ENCODE results near the gene SREBF2.

SREBF2 gene

GRCh38 chr22:41908411-41909309 lies 75.8 kb downstream of the SREBF2 start:
- DNase-seq (ENCODE audit: low spot score) = peak; percentile 57

- DNase-seq (ENCODE audit: low spot score) = peak; percentile 71
Observed at GRCh38 chr22:41909310-41910049, 76.6 kb downstream of the SREBF2 start.

- DNase-seq (ENCODE audit: low spot score) = peak; percentile 55
Observed at GRCh38 chr22:41910050-41911000, 77.4 kb downstream of the SREBF2 start.

DNA sequence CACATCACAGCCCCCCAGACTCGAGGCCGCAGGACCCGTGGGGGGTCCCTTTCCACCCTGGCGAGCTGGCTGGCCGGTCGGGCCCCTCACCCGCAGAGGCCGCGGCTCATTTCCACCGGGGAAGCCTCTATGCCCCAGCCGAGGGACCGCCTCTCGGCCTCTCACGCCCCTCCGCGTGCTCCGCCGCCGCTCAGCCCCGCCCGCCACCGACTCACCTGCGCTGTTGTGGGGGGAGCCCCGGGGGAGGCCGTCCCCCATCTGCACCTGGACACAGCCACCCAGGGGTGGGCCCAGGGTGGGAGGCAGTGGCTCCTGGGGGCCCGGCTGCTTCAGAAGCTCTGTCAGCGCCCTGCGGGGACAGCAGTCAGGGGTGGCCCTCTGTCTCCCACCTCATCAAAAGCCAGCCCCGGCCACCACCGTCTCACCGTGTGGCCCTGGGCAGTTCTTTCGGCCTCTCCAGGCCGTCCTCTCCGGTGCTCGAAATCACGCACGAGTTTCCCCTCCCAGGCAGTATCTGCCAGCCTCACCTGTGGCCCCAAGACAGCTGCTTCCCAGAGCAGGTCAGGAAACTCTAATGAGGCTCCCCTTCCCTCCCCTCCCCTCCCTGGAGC lies 78.2 kb downstream of the SREBF2 start:
- DNase-seq (ENCODE audit: low spot score) = peak; percentile 55

DNA sequence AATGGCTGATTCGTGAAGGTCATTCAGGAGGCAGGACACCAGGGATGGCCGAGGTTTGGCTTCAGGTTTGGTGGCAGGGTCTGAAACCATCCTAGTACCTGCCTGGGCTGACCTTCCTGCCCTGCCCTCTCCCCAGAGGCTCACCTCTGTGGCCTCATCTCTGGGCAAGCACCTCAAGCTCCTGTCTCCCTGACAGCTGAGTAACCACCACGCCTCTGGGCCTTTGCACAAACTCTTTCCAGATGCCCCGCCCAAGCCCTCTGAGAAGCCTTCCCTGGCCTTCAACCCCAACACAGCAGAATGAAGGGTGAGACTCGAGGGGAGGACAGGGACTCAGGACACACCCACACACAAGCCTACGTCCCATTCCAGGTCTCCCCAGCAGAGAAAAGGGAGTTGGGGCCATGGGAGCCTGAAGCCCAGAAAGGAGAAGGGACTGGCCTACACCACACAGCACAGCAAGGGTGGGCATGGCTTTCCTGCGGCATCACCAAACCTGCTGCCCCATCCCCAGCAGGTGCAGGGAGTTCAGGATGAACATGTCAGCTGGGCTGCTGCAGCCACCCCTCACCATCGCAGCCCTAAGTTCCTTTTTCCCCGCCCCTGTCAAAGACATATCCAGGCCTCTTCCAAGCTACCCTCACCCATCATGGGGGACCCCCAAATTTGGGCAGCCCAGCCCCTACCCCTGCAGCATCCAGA lies 79.6 kb downstream of the SREBF2 start:
- no peak for DNase-seq (ENCODE audit: low spot score)

DNA sequence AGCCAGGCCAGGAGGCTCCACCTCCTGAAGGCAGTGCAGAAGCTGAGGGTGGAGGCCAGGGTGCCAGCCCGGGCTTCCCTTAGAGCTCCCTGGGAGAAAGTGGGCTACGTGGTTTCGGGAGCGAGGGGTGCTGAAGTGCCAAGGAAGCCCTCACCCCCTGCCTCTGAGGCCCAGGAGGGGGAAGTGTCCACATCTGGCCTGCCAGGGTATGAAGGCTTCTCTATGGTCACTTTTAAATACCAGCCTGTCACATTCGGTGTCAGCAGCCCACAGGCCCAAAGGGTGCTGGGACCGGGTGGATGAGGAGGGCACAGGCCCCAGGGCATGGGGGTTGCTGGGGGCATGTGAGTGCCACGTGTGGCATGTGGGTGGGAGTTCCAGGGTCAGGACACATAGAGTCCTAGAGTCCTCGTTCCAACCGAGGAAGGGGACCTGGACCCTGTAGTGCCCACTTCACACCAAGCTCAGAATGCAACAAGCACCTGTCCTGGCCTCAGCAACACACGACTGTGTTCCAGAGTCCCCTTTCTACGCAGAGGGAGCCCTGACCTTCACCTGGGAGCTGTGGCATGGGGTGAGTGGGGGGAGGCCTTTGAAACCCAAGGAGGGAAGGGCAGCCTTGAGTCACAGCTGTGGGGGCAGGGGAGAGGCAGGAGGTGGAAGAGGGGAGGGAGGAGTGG lies 80.3 kb downstream of the SREBF2 start:
- DNase-seq (ENCODE audit: low spot score) = no peak

DNA sequence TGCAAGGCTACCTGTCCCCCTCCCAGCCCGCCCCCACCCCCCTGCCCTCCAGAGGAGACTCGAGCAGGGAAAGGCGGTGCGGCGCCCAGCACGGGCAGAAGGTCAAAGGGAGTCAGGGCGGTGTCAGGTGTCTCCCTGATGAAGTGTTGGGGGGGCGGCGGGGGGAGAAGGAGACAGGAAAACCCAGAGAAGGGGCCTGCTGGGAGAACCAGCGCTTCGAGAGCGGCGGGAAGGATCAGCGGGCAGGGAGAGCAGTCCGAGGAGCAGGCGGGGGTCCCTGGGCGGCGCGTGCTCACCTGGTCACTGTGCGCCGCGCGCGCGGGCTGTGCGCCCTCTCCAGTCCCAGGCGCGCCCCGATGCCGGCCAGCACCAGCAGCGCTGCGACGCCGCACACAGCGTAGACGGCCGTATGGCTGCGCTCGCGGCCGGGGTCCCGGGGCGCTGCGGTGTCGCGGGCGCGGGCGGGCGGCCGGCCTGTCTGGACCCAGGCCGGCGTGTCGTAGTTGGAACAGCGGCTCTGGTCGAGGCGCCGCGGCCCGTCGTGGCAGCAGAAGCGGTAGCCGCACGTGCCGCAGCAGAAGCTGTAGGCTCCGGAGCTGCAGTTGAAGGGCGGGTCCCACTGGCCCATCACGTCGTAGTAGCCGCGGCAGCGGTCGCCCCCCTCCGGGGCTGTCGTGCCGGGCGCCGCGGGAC lies 81.1 kb downstream of the SREBF2 start:
- peak; percentile 60 for DNase-seq (ENCODE audit: low spot score)

- no peak for DNase-seq (ENCODE audit: low spot score)
Observed at GRCh38 chr22:41914611-41915034, 81.7 kb downstream of the SREBF2 start.

DNA sequence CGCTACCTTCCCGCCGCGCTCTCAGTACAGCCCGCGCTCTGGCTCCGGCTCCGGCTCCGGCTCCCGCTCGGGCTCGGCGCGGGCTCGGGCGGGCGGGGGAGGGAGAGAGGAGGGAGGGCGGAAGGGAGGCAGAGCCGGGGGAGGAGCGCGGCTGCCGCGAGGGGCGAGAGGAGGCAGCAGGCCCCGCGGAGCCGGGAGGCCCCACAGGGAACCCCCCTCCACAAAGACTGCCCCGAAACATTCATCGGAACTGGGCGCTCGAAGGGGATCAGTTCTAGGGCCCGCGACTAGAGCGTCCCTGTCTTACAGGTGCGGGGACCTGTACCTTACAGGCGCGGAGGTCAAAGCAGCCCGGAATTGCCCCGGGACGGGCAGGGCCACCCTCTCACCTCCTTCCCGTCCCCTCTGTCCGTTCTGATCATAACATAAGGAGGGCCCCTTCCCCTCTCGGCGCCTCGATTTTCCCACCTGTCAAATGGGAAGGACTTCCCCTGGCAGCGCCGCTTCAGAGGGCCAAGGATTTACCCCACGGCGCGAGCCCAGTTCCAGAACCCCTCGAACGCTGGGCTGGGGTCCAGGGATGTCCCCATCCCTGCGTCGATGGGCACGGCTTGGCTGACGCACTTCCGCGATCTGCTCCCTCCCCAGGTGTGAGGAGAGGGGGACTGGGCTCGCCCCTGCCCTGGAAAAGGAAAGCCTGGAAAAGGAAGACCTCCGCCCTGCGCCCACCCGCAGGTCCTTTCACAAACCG lies 82.3 kb downstream of the SREBF2 start, which contains the start of gene SHISA8:
TSS of gene SHISA8 (minus strand) at position 40 of the 751 bp plus-strand sequence. CDS start 407 bp downstream, outside the sequence.
- peak; percentile 67 for DNase-seq (ENCODE audit: low spot score)

GRCh38 chr22:41915786-41916493 lies 83.0 kb downstream of the SREBF2 start:
- DNase-seq (ENCODE audit: low spot score) = no peak

DNA sequence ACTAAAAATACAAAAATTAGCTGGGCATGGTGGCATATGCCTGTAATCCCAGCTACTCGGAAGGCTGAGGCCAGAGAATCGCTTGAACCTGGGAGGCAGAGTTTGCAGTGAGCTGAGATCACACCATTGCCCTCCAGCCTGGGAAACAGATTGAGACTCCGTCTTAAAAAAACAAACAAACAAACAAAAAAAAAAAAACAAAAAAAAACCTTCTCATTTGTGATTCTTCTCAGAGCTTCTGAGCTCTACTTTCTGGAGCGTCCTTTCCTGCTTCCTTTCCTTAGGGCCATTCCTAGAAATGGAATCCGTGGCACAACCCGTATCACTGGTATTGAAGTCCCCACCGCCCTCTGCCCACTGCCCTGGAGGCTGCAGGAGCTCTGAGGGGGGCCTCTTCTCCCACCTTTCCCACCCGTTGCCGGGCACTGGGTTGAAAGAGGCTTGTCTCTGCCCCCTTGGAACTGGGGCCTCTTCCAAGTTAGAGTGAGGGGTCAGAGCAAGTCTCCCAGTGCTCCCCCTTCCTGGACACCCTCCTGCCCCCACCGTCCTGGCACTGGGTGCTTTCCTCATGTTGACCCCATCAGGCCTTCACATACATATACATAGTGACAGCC lies 83.9 kb downstream of the SREBF2 start:
- DNase-seq (ENCODE audit: low spot score) = no peak

- no peak for DNase-seq (ENCODE audit: low spot score)
Observed at GRCh38 chr22:41917375-41917902, 84.5 kb downstream of the SREBF2 start.

DNA sequence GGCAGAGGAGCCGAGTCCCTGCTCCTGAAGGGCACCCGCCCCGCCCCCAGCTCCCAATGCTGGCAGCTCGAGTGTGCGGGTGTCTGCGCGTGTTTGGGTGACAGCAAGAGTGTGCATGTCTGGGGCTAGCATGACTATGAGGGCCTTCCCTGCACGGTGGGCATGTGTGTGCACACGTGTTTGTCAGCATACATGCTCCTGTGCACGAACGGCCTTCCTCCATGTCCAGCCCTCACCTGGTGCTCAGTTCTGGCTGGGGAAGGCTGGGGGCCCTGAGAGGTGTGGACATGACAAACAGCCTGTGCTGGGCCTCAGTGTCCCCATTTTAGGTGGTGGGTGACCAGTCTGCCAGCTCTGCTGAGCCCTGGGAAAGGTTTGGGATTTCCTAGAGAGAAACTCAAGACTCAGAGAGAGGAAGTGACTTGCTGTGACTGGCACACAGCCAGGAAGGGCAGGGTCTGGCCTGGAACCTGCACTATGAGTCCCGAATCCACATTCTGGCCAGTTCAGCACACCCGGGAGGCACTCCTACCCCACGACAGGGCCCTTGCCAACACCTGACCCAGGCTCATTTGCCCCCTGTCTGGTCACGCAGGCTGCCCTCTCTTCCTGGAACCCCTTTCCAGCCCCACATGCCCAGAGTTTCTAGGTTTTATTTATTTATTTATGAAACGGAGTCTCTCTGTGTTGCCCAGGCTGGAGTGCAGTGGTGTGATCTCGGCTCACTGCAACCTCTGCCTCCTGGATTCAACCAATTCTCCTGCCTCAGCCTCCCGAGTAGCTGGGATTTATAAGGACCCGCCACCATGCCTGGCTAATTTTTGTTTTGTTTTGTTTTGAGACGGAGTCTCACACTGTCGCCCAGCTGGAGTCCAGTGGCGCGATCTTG lies 85.2 kb downstream of the SREBF2 start:
- DNase-seq (ENCODE audit: low spot score) = no peak

- DNase-seq (ENCODE audit: low spot score) = peak; percentile 62
Observed at GRCh38 chr22:41919357-41920224, 86.7 kb downstream of the SREBF2 start.

DNA sequence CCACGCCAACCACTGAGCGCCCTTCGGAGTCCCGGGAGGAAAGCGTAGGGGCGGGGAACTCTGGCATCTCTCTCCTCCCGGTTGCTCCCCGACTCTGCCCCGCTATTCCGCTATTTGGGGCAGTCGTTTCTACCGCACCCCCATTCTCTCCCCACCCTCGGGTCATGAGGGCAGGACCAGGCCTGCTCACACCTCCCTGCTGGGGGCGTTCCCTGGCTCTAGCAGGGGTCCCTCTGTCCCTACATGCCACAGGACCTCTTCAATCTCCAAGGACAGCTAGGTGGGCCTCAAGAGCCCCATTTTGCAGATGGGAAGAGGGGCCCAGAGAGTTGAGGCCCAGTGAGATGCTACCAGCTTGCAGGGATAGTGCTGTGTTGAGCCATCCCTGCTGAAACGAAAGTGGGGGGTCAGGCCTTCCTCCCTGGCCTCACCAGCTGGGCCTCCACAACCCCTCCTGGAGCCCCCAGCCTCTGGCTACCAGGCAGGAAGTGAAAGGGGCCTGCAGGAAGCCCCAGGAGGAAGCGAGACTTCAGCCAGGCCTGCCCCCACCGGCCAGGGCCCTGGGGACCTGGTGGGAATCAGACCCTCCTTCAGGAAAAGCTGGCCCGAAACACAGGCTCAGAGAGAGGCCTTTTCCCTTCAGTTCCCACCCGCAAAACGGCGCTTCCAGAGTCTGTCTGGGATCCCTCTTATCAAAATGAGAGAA lies 87.5 kb downstream of the SREBF2 start:
- DNase-seq (ENCODE audit: low spot score) = no peak
